Tibial nerve (tissue), 4 donors: ENCODE results near the gene EPB41L4A. TPM values are rescaled to one million over a fixed set of nuclear protein-coding genes. Genes with fewer than 3 reads are reported as not detected.

ENCODE experiments used
- DNase-seq, 2 donors: peaks; one replicate each; pipeline ENCODE4 v3.0.0-alpha.2; 2019; ENCODE audit warnings: low spot score in 2 of 2
- H3K27ac ChIP-seq, 4 donors: fragments of 200-600 bp; sonication (generic) in 3 of 4; one replicate each; pipeline ENCODE4 v1.5.1; 2017 to 2019; ENCODE audit warnings: mild to moderate bottlenecking in 1 of 4
- H3K27me3 ChIP-seq, 2 donors: fragments of 200-600 bp; sonication (generic) in 1 of 2; one replicate each; pipeline versions ENCODE4 v1.5.1 to v1.6.0; 2017 to 2019
- H3K36me3 ChIP-seq, 3 donors: fragments of 200-600 bp; sonication (generic); one replicate each; pipeline ENCODE4 v1.5.1; 2018 to 2019
- H3K4me1 ChIP-seq, 4 donors: fragments of 200-600 bp; sonication (generic) in 3 of 4; one replicate each; pipeline ENCODE4 v1.5.1; 2017 to 2019
- H3K4me3 ChIP-seq, 4 donors: fragments of 200-600 bp; sonication (generic) in 3 of 4; one replicate each; pipeline ENCODE4 v1.5.1; 2017 to 2019; ENCODE audit warnings: mild to moderate bottlenecking in 1 of 4, moderate library complexity in 1 of 4
- H3K9me3 ChIP-seq, 4 donors: fragments of 200-600 bp; sonication (generic) in 3 of 4; one replicate each; pipeline ENCODE4 v1.5.1; 2017 to 2019
- EP300 ChIP-seq, 2 donors: sonication (generic); formaldehyde crosslinking; IDR thresholded peaks; one replicate each; pipeline ENCODE4 v1.6.1; 2017; ENCODE audit warnings: antibody characterized with exemption in 2 of 2, mild to moderate bottlenecking in 1 of 2
- POLR2A ChIP-seq, 2 donors: fragments of 450-650 bp; IDR thresholded peaks; one replicate each; pipeline ENCODE4 v1.6.1; 2017; ENCODE audit warnings: antibody characterized with exemption in 2 of 2, mild to moderate bottlenecking in 2 of 2, moderate library complexity in 2 of 2
- WGBS, 2 donors: methylation state at CpG; one replicate each; pipeline ENCODE4 v1.1.5; 2018; 5-methylcytosine and 5-hydroxymethylcytosine counted together
- total RNA-seq, 4 donors: library from RNA; depleted of rRNA; stranded (reverse); fragments of >200 nt; gene quantifications; one replicate each; pipeline ENCODE4 v1.1.0, GENCODE V29; 2016
- TF ChIP-seq, protein P1 (sequence below), 5 experiments: fragments of 200-600 bp in 3 of 5; fragments of 450-650 bp in 2 of 5; sonication (generic) in 3 of 5; IDR thresholded peaks; one replicate each; pipeline ENCODE4 v1.5.1; 2016 to 2019; ENCODE audit warnings: antibody characterized with exemption in 5 of 5, mild to moderate bottlenecking in 3 of 5, moderate library complexity in 2 of 5

EPB41L4A gene
- total RNA-seq, 4 donors from 2014 or later: 10.6 to 38.1 (median 14.4) TPM

DNA sequence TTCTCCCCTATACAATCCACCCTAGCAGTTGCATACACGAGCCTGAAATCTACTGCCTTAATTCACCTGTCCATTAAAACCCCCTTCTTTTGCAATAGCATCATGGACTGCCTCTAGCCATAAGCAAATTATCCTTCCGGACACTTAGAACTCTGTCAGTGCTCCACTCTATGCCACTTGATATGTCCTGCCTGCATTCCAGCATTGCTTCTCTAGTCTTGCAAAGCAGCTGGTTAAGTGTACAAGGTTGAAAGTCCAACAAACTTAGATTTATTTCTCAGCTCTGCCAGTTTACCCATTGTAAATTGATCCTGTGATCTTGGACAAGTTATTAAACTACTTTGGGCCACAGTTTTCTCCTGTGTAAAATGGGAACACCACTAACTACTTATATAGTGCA is 197.9 kb downstream of the EPB41L4A start:
- no peaks in the 10 kb centered on the region for H3K9me3 ChIP-seq
- H3K36me3 ChIP-seq: no peaks in the 10 kb centered on the region
- DNase-seq: no peak
- TF ChIP-seq, protein P1, sequence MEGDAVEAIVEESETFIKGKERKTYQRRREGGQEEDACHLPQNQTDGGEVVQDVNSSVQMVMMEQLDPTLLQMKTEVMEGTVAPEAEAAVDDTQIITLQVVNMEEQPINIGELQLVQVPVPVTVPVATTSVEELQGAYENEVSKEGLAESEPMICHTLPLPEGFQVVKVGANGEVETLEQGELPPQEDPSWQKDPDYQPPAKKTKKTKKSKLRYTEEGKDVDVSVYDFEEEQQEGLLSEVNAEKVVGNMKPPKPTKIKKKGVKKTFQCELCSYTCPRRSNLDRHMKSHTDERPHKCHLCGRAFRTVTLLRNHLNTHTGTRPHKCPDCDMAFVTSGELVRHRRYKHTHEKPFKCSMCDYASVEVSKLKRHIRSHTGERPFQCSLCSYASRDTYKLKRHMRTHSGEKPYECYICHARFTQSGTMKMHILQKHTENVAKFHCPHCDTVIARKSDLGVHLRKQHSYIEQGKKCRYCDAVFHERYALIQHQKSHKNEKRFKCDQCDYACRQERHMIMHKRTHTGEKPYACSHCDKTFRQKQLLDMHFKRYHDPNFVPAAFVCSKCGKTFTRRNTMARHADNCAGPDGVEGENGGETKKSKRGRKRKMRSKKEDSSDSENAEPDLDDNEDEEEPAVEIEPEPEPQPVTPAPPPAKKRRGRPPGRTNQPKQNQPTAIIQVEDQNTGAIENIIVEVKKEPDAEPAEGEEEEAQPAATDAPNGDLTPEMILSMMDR (IDR thresholded peaks at IDR 0.05): no peak
- TF ChIP-seq EP300 (IDR thresholded peaks at IDR 0.05): no peak
- TF ChIP-seq POLR2A (IDR thresholded peaks at IDR 0.05): no peak
- H3K4me3 ChIP-seq: no peak overlapping the region
- H3K27ac ChIP-seq: no peak overlapping the region
- WGBS, 2 donors: 82 to 88% methylated on average over 2 of the region's 2 CpGs
- H3K27me3 ChIP-seq: no peaks in the 10 kb centered on the region
- no peaks in the 10 kb centered on the region for H3K4me1 ChIP-seq

DNA sequence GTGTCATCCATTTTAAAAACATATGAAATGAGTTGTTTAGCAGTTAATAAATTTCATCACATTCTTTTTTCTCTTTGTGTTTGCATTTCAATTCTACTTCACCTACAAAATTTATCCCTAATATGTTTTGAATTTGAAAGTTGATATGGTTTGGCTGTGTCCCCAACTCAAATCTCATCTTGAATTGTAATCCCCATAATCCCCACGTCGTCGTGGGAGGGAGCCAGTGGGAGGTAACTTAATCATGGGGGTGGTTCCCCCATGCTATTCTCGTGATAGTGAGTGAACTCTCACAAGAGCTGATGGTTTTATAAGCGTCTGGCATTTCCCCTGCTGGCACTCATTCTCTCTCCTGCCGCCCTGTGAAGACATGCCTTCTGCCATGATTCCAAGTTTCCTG is 200.1 kb downstream of the EPB41L4A start:
- H3K27ac ChIP-seq: no peak overlapping the region
- no peak for TF ChIP-seq POLR2A (IDR thresholded peaks at IDR 0.05)
- TF ChIP-seq EP300 (IDR thresholded peaks at IDR 0.05): no peak
- TF ChIP-seq, protein P1 (IDR thresholded peaks at IDR 0.05): no peak
- no peak for DNase-seq
- H3K27me3 ChIP-seq: no peaks in the 10 kb centered on the region
- no peaks in the 10 kb centered on the region for H3K4me1 ChIP-seq
- no peak overlapping the region for H3K4me3 ChIP-seq
- H3K36me3 ChIP-seq: no peaks in the 10 kb centered on the region
- 58 to 69% methylated on average over 6 of the region's 6 CpGs for WGBS, 2 donors
- H3K9me3 ChIP-seq: no peaks in the 10 kb centered on the region

DNA sequence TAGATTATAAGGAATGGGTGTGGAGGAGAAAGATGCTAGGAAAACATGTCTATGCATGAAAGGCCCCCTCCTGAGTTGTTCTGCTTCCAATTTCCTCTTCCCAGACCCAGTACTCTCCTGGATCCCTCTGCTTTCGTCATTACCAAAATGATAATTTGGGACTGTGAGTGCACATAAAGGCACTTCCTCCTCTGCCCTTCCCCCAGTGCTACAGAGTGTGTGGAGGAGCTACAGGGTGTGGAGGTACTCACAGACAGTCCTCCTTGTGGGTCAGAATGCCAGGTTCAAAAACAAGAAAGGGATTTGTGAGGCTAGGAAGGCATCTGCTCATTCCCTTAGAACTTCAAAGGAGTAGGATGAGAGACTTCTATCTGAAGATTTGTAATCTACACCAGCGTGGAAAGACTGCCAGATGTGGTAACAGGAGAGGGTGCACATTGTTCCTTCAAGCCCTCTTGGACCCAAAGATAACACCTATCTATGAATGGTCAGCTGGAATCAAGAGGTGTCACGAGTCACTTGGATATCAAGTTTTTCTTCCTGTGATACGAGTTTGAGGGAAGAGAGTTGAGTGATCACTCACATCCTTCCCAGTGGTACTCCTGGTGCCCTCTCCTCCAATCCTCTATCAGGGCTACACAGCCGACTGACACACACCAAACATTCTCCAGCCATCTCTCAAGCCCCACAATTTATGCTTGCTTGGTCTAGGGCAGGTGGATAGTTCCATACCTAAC is 201.1 kb downstream of the EPB41L4A start:
- no peak for DNase-seq

DNA sequence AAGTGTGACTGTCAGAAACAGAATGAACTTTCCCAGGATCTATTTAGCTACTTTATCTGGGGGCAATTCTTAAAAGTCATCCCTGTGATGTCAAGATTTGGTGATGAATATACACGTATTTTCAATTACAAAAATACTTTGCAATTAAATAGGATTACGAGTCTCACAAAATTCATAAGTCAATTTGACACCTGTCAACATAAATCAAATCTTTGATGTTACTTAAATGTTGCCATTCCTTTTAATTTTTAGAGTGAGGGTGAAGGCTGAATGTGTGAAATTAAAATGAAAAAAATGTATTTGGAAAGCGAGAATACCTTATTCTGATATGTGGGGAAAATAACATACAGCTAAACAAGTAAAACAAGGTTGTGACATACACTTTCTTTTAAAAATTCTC is 202.9 kb downstream of the EPB41L4A start:
- H3K27me3 ChIP-seq: no peaks in the 10 kb centered on the region
- H3K4me3 ChIP-seq: no peak overlapping the region
- H3K27ac ChIP-seq: no peak overlapping the region
- H3K9me3 ChIP-seq: no peaks in the 10 kb centered on the region
- TF ChIP-seq POLR2A (IDR thresholded peaks at IDR 0.05): no peak
- TF ChIP-seq, protein P1 (IDR thresholded peaks at IDR 0.05): no peak
- no peak for TF ChIP-seq EP300 (IDR thresholded peaks at IDR 0.05)
- 88 to 91% methylated on average over 3 of the region's 3 CpGs for WGBS, 2 donors
- H3K36me3 ChIP-seq: no peaks in the 10 kb centered on the region
- no peaks in the 10 kb centered on the region for H3K4me1 ChIP-seq
- no peak for DNase-seq

More for the DNA sequence above, 201.1 kb downstream of the EPB41L4A start:
- 86% methylated on average over 5 of the region's 5 CpGs for WGBS, 2 donors
- H3K36me3 ChIP-seq: no peaks in the 10 kb centered on the region
- no peak overlapping the region for H3K27ac ChIP-seq
- no peaks in the 10 kb centered on the region for H3K4me1 ChIP-seq
- TF ChIP-seq POLR2A (IDR thresholded peaks at IDR 0.05): no peak
- TF ChIP-seq, protein P1 (IDR thresholded peaks at IDR 0.05): no peak
- no peak for TF ChIP-seq EP300 (IDR thresholded peaks at IDR 0.05)
- H3K27me3 ChIP-seq: no peaks in the 10 kb centered on the region
- H3K9me3 ChIP-seq: no peaks in the 10 kb centered on the region
- no peak overlapping the region for H3K4me3 ChIP-seq

DNA sequence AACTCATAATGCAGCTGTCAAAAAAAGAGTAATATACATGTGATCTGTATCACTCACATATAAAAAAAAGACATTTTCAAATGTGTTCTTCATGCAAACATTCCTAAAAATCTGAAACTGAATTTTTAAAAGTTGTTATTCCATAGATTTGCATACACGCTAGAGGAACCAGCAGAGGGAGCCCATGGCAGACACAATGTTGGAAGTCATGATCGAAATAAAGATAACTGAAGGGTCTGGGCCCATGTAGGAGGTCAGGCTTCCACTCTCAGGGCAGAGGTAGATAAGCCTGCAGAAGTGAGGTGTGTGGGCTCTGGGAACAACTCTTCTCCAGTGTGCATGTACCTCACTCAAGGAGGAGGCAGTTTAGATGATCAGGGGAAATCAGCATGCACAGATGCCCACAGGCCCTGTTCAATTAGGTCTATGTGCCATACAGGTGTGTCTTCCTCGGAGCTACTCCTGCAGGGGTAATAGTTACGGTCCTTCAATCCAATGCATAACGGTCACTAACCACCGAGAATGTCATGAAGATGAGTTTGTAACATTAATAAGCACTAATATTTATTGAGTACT is 208.6 kb downstream of the EPB41L4A start:
- Histone ChIP-seq H3K36me3 (no peaks in the 10 kb centered on the region), H3K9me3 (no peaks in the 10 kb centered on the region), H3K4me3 (no peak overlapping the region), H3K27ac (no peak overlapping the region), H3K4me1 (no peaks in the 10 kb centered on the region), H3K27me3 (no peaks in the 10 kb centered on the region)
- WGBS, 2 donors: 59 to 62% methylated on average over 6 of the region's 6 CpGs
- DNase-seq: peak in 1 of 2 donors; percentile 56
- TF ChIP-seq, protein P1 (IDR thresholded peaks at IDR 0.05): peak; percentile 37 to 62 (median 45)
- TF ChIP-seq EP300 (IDR thresholded peaks at IDR 0.05) (no peak), POLR2A (IDR thresholded peaks at IDR 0.05) (no peak)
